ENCODE measurements around the gene PCLO. TPM values are rescaled to one million over a fixed set of nuclear protein-coding genes. Genes with fewer than 3 reads are reported as not detected.

PCLO gene
- total and polyA plus RNA-seq, 2 of the 8 experiments (the other 6 are each of a cell fraction or from before 2014, with no cell fraction given) = 1.5 to 3.2 TPM

DNA sequence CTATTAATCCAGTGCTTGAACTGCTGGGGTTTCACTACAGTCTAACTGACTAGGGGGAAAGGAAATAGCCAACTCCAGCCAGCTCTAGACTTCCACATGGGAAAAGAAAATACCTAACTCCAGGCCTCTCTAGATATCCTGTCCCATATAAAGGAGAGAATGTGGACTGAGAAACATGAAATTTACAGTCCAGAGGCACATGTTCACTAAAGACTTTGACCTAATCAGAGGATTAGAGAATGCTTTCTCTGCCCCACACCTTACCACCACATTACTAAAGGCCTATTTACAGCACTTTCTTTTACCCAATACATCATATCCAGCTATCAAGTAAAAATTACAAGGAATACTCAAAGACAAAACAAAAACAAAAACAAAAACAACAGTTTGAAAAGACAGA, 164.2 kb downstream of the PCLO start:
- H3K27ac ChIP-seq (ENCODE audit: low read depth, low read length) = no peak overlapping the region
- no peak overlapping the region for H2BK20ac ChIP-seq (ENCODE audit: low read length)
- no peak overlapping the region for H3K4me3 ChIP-seq (ENCODE audit: extremely low read depth in 1 of 4, insufficient read depth in 2 of 4, low read depth in 3 of 4, low read length in 4 of 4)
- no peak overlapping the region for H3K18ac ChIP-seq (ENCODE audit: extremely low read depth, low read length)
- no peak overlapping the region for H2AK5ac ChIP-seq (ENCODE audit: low read depth, low read length)
- no peak overlapping the region for H3K9ac ChIP-seq (replicated peaks in 1 of 4; ENCODE audit: extremely low read depth in 1 of 4, low read depth in 3 of 4, low read length in 3 of 4)
- H3K4me2 ChIP-seq (ENCODE audit: insufficient read depth in 1 of 2, low read depth in 2 of 2, low read length in 2 of 2) = no peak overlapping the region
- H3K9me3 ChIP-seq (ENCODE audit: insufficient read depth in 2 of 2, low read depth in 1 of 2, low read length in 1 of 2) = peaks cover 4 to 6% of the 10 kb centered on the region in 2 experiments; a peak in 2 of 4 replicates
- H3K79me2 ChIP-seq (ENCODE audit: control insufficient read depth in 1 of 2, insufficient read depth in 2 of 2, low read length in 2 of 2) = no peaks in the 10 kb centered on the region
- no peak overlapping the region for H2AFZ ChIP-seq (ENCODE audit: low read length)
- no peaks in the 10 kb centered on the region for H3K79me1 ChIP-seq (ENCODE audit: low read depth, low read length)
- H3K23ac ChIP-seq (ENCODE audit: insufficient read length) = no peak overlapping the region
- no peak overlapping the region for H2BK12ac ChIP-seq (ENCODE audit: low read depth, low read length)
- no peak for DNase-seq (ENCODE audit: low read depth in 1 of 2, low spot score in 2 of 2)
- FAIRE-seq = no peak
- no peak overlapping the region for H2BK120ac ChIP-seq (replicated peaks; ENCODE audit: low read depth, low read length)
- H4K5ac ChIP-seq (ENCODE audit: insufficient read length, low read depth, low read length) = no peak overlapping the region
- CTCF ChIA-PET (ENCODE audit: partially characterized antibody) = no interaction called here
- H3K23me2 ChIP-seq (ENCODE audit: low read depth, low read length) = no peaks in the 10 kb centered on the region
- H3K36me3 ChIP-seq (ENCODE audit: control insufficient read depth in 2 of 4, insufficient read depth in 4 of 4, low read length in 3 of 4) = no peaks in the 10 kb centered on the region
- POLR2A ChIA-PET (ENCODE audit: partially characterized antibody) = no interaction called here
- no peak overlapping the region for H2BK5ac ChIP-seq (ENCODE audit: low read depth, low read length)
- H3K56ac ChIP-seq (replicated peaks; ENCODE audit: insufficient read length, low read depth, low read length) = no peak overlapping the region
- H3K27me3 ChIP-seq (replicated peaks in 1 of 4; ENCODE audit: control insufficient read depth in 3 of 4, extremely low read depth in 1 of 4, insufficient read depth in 3 of 4, low read length in 3 of 4) = no peaks in the 10 kb centered on the region
- H4K91ac ChIP-seq (replicated peaks; ENCODE audit: insufficient read length, low read length) = no peak overlapping the region
- H2BK15ac ChIP-seq (ENCODE audit: low read length) = no peak overlapping the region
- no peaks in the 10 kb centered on the region for H4K20me1 ChIP-seq (replicated peaks in 1 of 2; ENCODE audit: control insufficient read depth in 1 of 2, insufficient read depth in 2 of 2, low read length in 2 of 2)
- H3K14ac ChIP-seq (ENCODE audit: insufficient read length) = no peak overlapping the region
- H3K4me1 ChIP-seq (replicated peaks in 1 of 4; ENCODE audit: control insufficient read depth in 3 of 4, insufficient read depth in 4 of 4, low read length in 3 of 4) = no peaks in the 10 kb centered on the region
- no peak overlapping the region for H3K4ac ChIP-seq (replicated peaks; ENCODE audit: insufficient read length, low read depth, low read length)
- H4K8ac ChIP-seq (ENCODE audit: extremely low read depth, insufficient read depth, low read length) = no peak overlapping the region
- TF ChIP-seq CHD1 (IDR thresholded peaks at IDR 0.05; ENCODE audit: low read depth, low read length) (no peak), CBX8 (IDR thresholded peaks at IDR 0.05; ENCODE audit: borderline replicate concordance, low read depth, low read length) (no peak), KDM5A (IDR thresholded peaks at IDR 0.05; ENCODE audit: low read length) (no peak), CEBPB (IDR thresholded peaks at IDR 0.05; ENCODE audit: low read depth, low read length) (no peak), CBX5 (IDR thresholded peaks at IDR 0.05; ENCODE audit: low read depth, low read length) (no peak), HDAC6 (IDR thresholded peaks at IDR 0.05; ENCODE audit: low read depth, low read length) (no peak), TBP (IDR thresholded peaks at IDR 0.05; ENCODE audit: low read depth, low read length) (no peak), ATF2 (IDR thresholded peaks at IDR 0.05; ENCODE audit: low read length) (no peak), ATF3 (IDR thresholded peaks at IDR 0.05; ENCODE audit: insufficient read depth, low read depth, low read length) (no peak), EZH2 (IDR thresholded peaks at IDR 0.05; ENCODE audit: low read depth, low read length, severe bottlenecking) (no peak), MAFK (IDR thresholded peaks at IDR 0.05; ENCODE audit: low read depth, low read length) (no peak), PHF8 (conservative IDR thresholded peaks at IDR 0.05; ENCODE audit: low read depth, low read length) (no peak), MAX (IDR thresholded peaks at IDR 0.05) (no peak), ASH2L (IDR thresholded peaks at IDR 0.05; ENCODE audit: low read length) (no peak)
